OCI-LY1 (cell line): ENCODE data around the gene PRKACB.

ENCODE experiments used
- EZH2 ChIP-seq: fragments of 200-600 bp; sonication (generic), shearing (Covaris generic); IDR thresholded peaks from 2 replicates; pipeline ENCODE4 v1.8.0; 2017; ENCODE audit warnings: borderline replicate concordance, mixed run types, mild to moderate bottlenecking, antibody characterized with exemption, low read length, moderate library complexity, mixed read lengths
- TF ChIP-seq, protein P1 (sequence below): fragments of 200-600 bp; sonication (generic), shearing (Covaris generic); IDR thresholded peaks from 2 replicates; pipeline ENCODE4 v1.5.1; 2017; ENCODE audit warnings: mild to moderate bottlenecking, antibody characterized with exemption, low read length, moderate library complexity, mixed read lengths

DNA sequence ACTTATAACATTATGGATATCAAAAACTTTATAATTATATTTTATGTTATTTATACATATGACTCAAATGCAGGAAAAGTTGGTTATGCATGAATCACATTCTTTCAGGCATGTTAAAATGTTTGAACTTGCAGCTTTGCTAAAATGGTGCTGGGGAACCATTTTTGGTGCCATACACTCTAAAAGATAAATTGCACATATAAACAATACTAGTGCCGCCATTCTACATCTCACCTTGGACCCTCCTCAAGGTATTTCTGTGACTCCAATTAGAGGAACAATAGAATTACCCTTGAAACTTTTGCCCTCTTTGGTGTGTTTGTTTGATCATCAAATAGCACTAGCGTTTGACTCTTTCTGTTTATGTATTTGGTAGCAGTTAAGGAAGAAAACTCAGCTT is 997 bp downstream of the PRKACB start:
- TF ChIP-seq, protein P1, sequence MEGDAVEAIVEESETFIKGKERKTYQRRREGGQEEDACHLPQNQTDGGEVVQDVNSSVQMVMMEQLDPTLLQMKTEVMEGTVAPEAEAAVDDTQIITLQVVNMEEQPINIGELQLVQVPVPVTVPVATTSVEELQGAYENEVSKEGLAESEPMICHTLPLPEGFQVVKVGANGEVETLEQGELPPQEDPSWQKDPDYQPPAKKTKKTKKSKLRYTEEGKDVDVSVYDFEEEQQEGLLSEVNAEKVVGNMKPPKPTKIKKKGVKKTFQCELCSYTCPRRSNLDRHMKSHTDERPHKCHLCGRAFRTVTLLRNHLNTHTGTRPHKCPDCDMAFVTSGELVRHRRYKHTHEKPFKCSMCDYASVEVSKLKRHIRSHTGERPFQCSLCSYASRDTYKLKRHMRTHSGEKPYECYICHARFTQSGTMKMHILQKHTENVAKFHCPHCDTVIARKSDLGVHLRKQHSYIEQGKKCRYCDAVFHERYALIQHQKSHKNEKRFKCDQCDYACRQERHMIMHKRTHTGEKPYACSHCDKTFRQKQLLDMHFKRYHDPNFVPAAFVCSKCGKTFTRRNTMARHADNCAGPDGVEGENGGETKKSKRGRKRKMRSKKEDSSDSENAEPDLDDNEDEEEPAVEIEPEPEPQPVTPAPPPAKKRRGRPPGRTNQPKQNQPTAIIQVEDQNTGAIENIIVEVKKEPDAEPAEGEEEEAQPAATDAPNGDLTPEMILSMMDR: no peak
- TF ChIP-seq EZH2: no peak
